Measurements from ENCODE around the gene OLIG2. TPM values are rescaled to one million over a fixed set of nuclear protein-coding genes. Genes with fewer than 3 reads are reported as not detected.

OLIG2 gene
- total RNA-seq, 3 donors from 2014 or later = not detected

GRCh38 chr21:33028773-33029384, 3.1 kb downstream of the OLIG2 start:
- no peaks in the 10 kb centered on the region for H3K9me3 ChIP-seq
- intact Hi-C loops (cut with DNase I; ENCODE audit: low total_unique reads) = no loop called here
- no peaks in the 10 kb centered on the region for H3K36me3 ChIP-seq
- H3K27ac ChIP-seq = no peak overlapping the region
- peak overlapping the region in 1 of 3 donors; percentile 19 for H3K4me3 ChIP-seq
- no peak for TF ChIP-seq POLR2A (IDR thresholded peaks at IDR 0.05)
- TF ChIP-seq CTCF (IDR thresholded peaks at IDR 0.05) = no peak
- TF ChIP-seq POLR2AphosphoS5 (IDR thresholded peaks at IDR 0.05) = no peak
- no peak for DNase-seq (ENCODE audit: low spot score in 2 of 2)
- peaks cover 6 to 98% of the 10 kb centered on the region in 2 donors for H3K27me3 ChIP-seq
- H3K4me1 ChIP-seq = peaks cover 0 to 2% of the 10 kb centered on the region in 2 donors

- TF ChIP-seq CTCF (IDR thresholded peaks at IDR 0.05) (no peak), POLR2AphosphoS5 (IDR thresholded peaks at IDR 0.05) (no peak), POLR2A (IDR thresholded peaks at IDR 0.05) (no peak)
- DNase-seq (ENCODE audit: low spot score in 2 of 2) = no peak
- Histone ChIP-seq H3K27ac (no peak overlapping the region), H3K9me3 (no peaks in the 10 kb centered on the region), H3K27me3 (peaks cover 6 to 98% of the 10 kb centered on the region in 2 donors), H3K36me3 (no peaks in the 10 kb centered on the region), H3K4me3 (peak overlapping the region in 1 of 3 donors; percentile 19), H3K4me1 (no peaks in the 10 kb centered on the region)
- intact Hi-C loops (cut with DNase I; ENCODE audit: low total_unique reads) = no loop called here
Observed at GRCh38 chr21:33029385-33029921, 3.7 kb downstream of the OLIG2 start.

GRCh38 chr21:33029975-33030461, 4.3 kb downstream of the OLIG2 start:
- H3K27ac ChIP-seq = no peak overlapping the region
- intact Hi-C loops (cut with DNase I; ENCODE audit: low total_unique reads) = no loop called here
- TF ChIP-seq CTCF (IDR thresholded peaks at IDR 0.05) = no peak
- no peak for TF ChIP-seq POLR2AphosphoS5 (IDR thresholded peaks at IDR 0.05)
- TF ChIP-seq POLR2A (IDR thresholded peaks at IDR 0.05) = no peak
- peaks cover 6 to 98% of the 10 kb centered on the region in 2 donors for H3K27me3 ChIP-seq
- DNase-seq (ENCODE audit: low spot score in 2 of 2) = no peak
- H3K4me3 ChIP-seq = no peak overlapping the region
- no peaks in the 10 kb centered on the region for H3K9me3 ChIP-seq
- no peaks in the 10 kb centered on the region for H3K4me1 ChIP-seq
- H3K36me3 ChIP-seq = no peaks in the 10 kb centered on the region

- H3K9me3 ChIP-seq = no peaks in the 10 kb centered on the region
- DNase-seq (ENCODE audit: low spot score in 2 of 2) = no peak
- peaks cover 5 to 98% of the 10 kb centered on the region in 2 donors for H3K27me3 ChIP-seq
- no peak overlapping the region for H3K27ac ChIP-seq
- no peak overlapping the region for H3K4me3 ChIP-seq
- no peak for TF ChIP-seq POLR2AphosphoS5 (IDR thresholded peaks at IDR 0.05)
- TF ChIP-seq CTCF (IDR thresholded peaks at IDR 0.05) = no peak
- no peak for TF ChIP-seq POLR2A (IDR thresholded peaks at IDR 0.05)
- H3K4me1 ChIP-seq = no peaks in the 10 kb centered on the region
- intact Hi-C loops (cut with DNase I; ENCODE audit: low total_unique reads) = no loop called here
- no peaks in the 10 kb centered on the region for H3K36me3 ChIP-seq
Observed at GRCh38 chr21:33030633-33031032, 4.9 kb downstream of the OLIG2 start.

GRCh38 chr21:33031152-33031911, 5.6 kb downstream of the OLIG2 start:
- no peak overlapping the region for H3K4me3 ChIP-seq
- no peak for DNase-seq (ENCODE audit: low spot score in 2 of 2)
- no peaks in the 10 kb centered on the region for H3K9me3 ChIP-seq
- no peaks in the 10 kb centered on the region for H3K36me3 ChIP-seq
- TF ChIP-seq CTCF (IDR thresholded peaks at IDR 0.05) = no peak
- TF ChIP-seq POLR2A (IDR thresholded peaks at IDR 0.05) = no peak
- TF ChIP-seq POLR2AphosphoS5 (IDR thresholded peaks at IDR 0.05) = no peak
- H3K27ac ChIP-seq = no peak overlapping the region
- no peaks in the 10 kb centered on the region for H3K4me1 ChIP-seq
- intact Hi-C loops (cut with DNase I; ENCODE audit: low total_unique reads) = no loop called here
- H3K27me3 ChIP-seq = peaks cover 3 to 92% of the 10 kb centered on the region in 2 donors
